HepG2 (cell line): ENCODE results near the gene FAM98A. TPM values are rescaled to one million over a fixed set of nuclear protein-coding genes. Genes with fewer than 3 reads are reported as not detected.

Source experiments
- ATAC-seq: fragments of 200-7000 bp; cut with Tn5 transposase; 3 replicates; pipeline ENCODE4 v1.9.1; 2020; ENCODE audit warnings: mild to moderate bottlenecking, moderate library complexity
- BruUV-seq: library from RNA; stranded (reverse); fragments of 400-500 nt; replicated peaks from 2 replicates; lab custom pipeline; 2021; lab: Mats Ljungman, UMichigan
- CTCF ChIA-PET: fragments of 300-600 bp; formaldehyde crosslinking; extraction: SDS; loops from one replicate; lab custom pipeline; 2021; ENCODE audit warnings: low total read pairs, inconsistent platforms, low intra/inter-chr PET ratio; lab: Yijun Ruan, JAX
- POLR2A ChIA-PET: fragments of 350-600 bp; sonication (Branson Sonifier 250); formaldehyde crosslinking; loops from one replicate; lab custom pipeline; 2020; ENCODE audit warnings: antibody characterized with exemption, inconsistent platforms; lab: Yijun Ruan, JAX
- DNase-seq: peaks from one replicate; pipeline ENCODE4 v3.0.0-alpha.2; 2015; ENCODE audit warnings: low spot score
- FAIRE-seq: peaks from 3 replicates; lab custom pipeline; 2011; peaks lifted over from hg19 to GRCh38; lab: Jason Lieb, UNC
- H2AFZ ChIP-seq: one replicate; pipeline ENCODE4 v1.6.1; 2011; ENCODE audit warnings: low read length, inconsistent platforms
- H3K27ac ChIP-seq: fragments of 300-600 bp; 3 replicates; pipeline ENCODE4 v1.8.0; 2011; ENCODE audit warnings: mixed run types, mild to moderate bottlenecking, mixed read lengths, low read length, inconsistent platforms; ENCODE audit not compliant: insufficient read depth; ENCODE audit errors: extremely low read length
- H3K27me3 ChIP-seq, 2 experiments: fragments of 200-600 bp in 1 of 2; 2 replicates in 1 of 2; 3 replicates in 1 of 2; pipeline versions ENCODE4 v1.6.0 to v1.8.0; 2011; ENCODE audit warnings: low read length in 2 of 2, mild to moderate bottlenecking in 2 of 2, moderate library complexity in 2 of 2, inconsistent platforms in 1 of 2; ENCODE audit not compliant: insufficient read depth in 2 of 2, control insufficient read depth in 1 of 2
- H3K36me3 ChIP-seq, 2 experiments: fragments of 200-600 bp in 1 of 2; replicated peaks in 1 of 2; 2 replicates in 1 of 2; 3 replicates in 1 of 2; pipeline versions ENCODE4 v1.5.1 to v1.8.0; 2011; ENCODE audit warnings: low read length in 2 of 2, inconsistent platforms in 1 of 2; ENCODE audit not compliant: insufficient read depth in 2 of 2, control insufficient read depth in 1 of 2
- H3K4me1 ChIP-seq: 2 replicates; pipeline ENCODE4 v1.5.1; 2012; ENCODE audit warnings: low read length, inconsistent platforms; ENCODE audit not compliant: insufficient read depth
- H3K4me2 ChIP-seq: 2 replicates; pipeline ENCODE4 v1.6.0; 2011; ENCODE audit warnings: low read depth, low read length, inconsistent platforms
- H3K4me3 ChIP-seq, 3 experiments: fragments of 200-600 bp in 1 of 3; sonication (generic), shearing (Covaris generic) in 1 of 3; replicated peaks in 1 of 3; 2 replicates each; pipeline ENCODE4 v1.5.1; 2011 to 2016; ENCODE audit warnings: low read length in 3 of 3, inconsistent platforms in 2 of 3, low read depth in 2 of 3, mild to moderate bottlenecking in 2 of 3, control low read depth in 1 of 3, mixed read lengths in 1 of 3; ENCODE audit not compliant: insufficient read depth in 1 of 3
- H3K79me2 ChIP-seq: one replicate; pipeline ENCODE4 v1.6.1; 2011; ENCODE audit warnings: low read length, inconsistent platforms; ENCODE audit not compliant: insufficient read depth
- H3K9ac ChIP-seq: 2 replicates; pipeline ENCODE4 v1.6.0; 2011; ENCODE audit warnings: mild to moderate bottlenecking, low read depth, low read length, inconsistent platforms; ENCODE audit not compliant: insufficient read depth
- H3K9me3 ChIP-seq: 2 replicates; pipeline ENCODE4 v1.5.1; 2012; ENCODE audit warnings: mild to moderate bottlenecking, low read length
- H4K20me1 ChIP-seq: 2 replicates; pipeline ENCODE4 v1.6.0; 2011; ENCODE audit warnings: inconsistent platforms, mild to moderate bottlenecking, low read length, moderate library complexity; ENCODE audit not compliant: insufficient read depth
- CEBPZ ChIP-seq: IDR thresholded peaks from 2 replicates; pipeline ENCODE4 v1.6.1; 2012; ENCODE audit warnings: low read length, improper control_type of control experiment
- CTCF ChIP-seq: sonication (generic); formaldehyde crosslinking; IDR thresholded peaks from 2 replicates; pipeline ENCODE4 v1.5.0; 2020; ENCODE audit warnings: mild to moderate bottlenecking, missing genetic modification reagents, moderate library complexity
- DNMT3B ChIP-seq: conservative IDR thresholded peaks from 2 replicates; pipeline ENCODE4 v1.6.1; 2016; ENCODE audit warnings: missing biosample characterization, control low read depth
- ELF3 ChIP-seq: IDR thresholded peaks from 2 replicates; pipeline ENCODE4 v1.6.1; 2016; ENCODE audit warnings: missing genetic modification reagents, missing compliant biosample characterization
- PREB ChIP-seq: sonication (generic); formaldehyde crosslinking; IDR thresholded peaks from 2 replicates; pipeline ENCODE4 v1.4.0; 2020; ENCODE audit warnings: missing genetic modification reagents
- STAG1 ChIP-seq: sonication (generic); formaldehyde crosslinking; IDR thresholded peaks from 2 replicates; pipeline ENCODE4 v1.4.0; 2020; ENCODE audit warnings: missing genetic modification reagents
- ZNF138 ChIP-seq: sonication (generic); formaldehyde crosslinking; IDR thresholded peaks from 2 replicates; pipeline ENCODE4 v1.5.0; 2020; ENCODE audit warnings: mild to moderate bottlenecking, low read depth, missing genetic modification reagents
- ZNF207 ChIP-seq: fragments of 450-650 bp; IDR thresholded peaks from 2 replicates; pipeline ENCODE4 v1.6.1; 2016; ENCODE audit warnings: antibody characterized with exemption, borderline replicate concordance
- ZNF280D ChIP-seq: sonication (generic); formaldehyde crosslinking; IDR thresholded peaks from 2 replicates; pipeline ENCODE4 v1.5.1; 2020; ENCODE audit warnings: mild to moderate bottlenecking, missing genetic modification reagents
- WGBS: methylation state at CpG from one replicate; pipeline ENCODE4 v1.1.6; 2017; ENCODE audit warnings: low lambda C conversion rate; 5-methylcytosine and 5-hydroxymethylcytosine counted together
- in situ Hi-C: cut with HindIII; loops from 2 replicates; pipeline ENCODE4 v1.10.0; 2017; ENCODE audit warnings: low pct_unique_long_range_greater_than_20kb; ENCODE audit not compliant: extremely low pct_ligation_motif_present
- intact Hi-C: fragments of 100-400 bp; cut with micrococcal nuclease; formaldehyde crosslinking; loops from one replicate; pipeline ENCODE4 v1.10.0; 2022; ENCODE audit not compliant: unreplicated experiment
- polyA plus RNA-seq, 8 experiments: library from polyadenylated mRNA; depleted of rRNA in 3 of 8; stranded (reverse) in 7 of 8; unstranded in 1 of 8; fragments of >200 nt; fragmentation: Illumina TruSeq in 4 of 8; extraction: Trizol in 4 of 8; gene quantifications; 2 replicates each; pipeline versions ENCODE4 v1.2.1 to v1.2.3, GENCODE V29; 2011 to 2016; ENCODE audit warnings: low read depth in 4 of 8, missing spikeins in 1 of 8, mixed read lengths in 1 of 8; ENCODE audit not compliant: insufficient read depth in 1 of 8
- total RNA-seq, 5 experiments: library from RNA; depleted of rRNA; stranded (reverse); fragments of >200 nt; fragmentation: Illumina TruSeq; extraction: Trizol; gene quantifications; 2 replicates each; pipeline ENCODE4 v1.2.3, GENCODE V29; 2016; ENCODE audit warnings: low read depth in 1 of 5

FAM98A gene
- total and polyA plus RNA-seq, 2 of the 13 experiments (the other 11 are each of a cell fraction or from before 2014, with no cell fraction given): 44.0 to 61.4 TPM

- no peak for TF ChIP-seq ZNF207
- TF ChIP-seq ELF3 (CRISPR knock-in tag): no peak
- TF ChIP-seq CTCF: peak; percentile 66
- TF ChIP-seq STAG1 (CRISPR knock-in tag): peak; percentile 79
- TF ChIP-seq, all 625 proteins: peak for 7
These were observed 15.7 kb downstream of the FAM98A start (continued) for GRCh38 chr2:33583194-33583938.

GRCh38 chr2:33581872-33582271 lies 17.2 kb downstream of the FAM98A start:
- ChIA-PET CTCF (no interaction called here), POLR2A (no interaction called here)
- no peak for ATAC-seq
- no peak for TF ChIP-seq PREB
- TF ChIP-seq DNMT3B: no peak
- no peak for TF ChIP-seq ZNF280D (CRISPR knock-in tag)
- no peak for TF ChIP-seq CEBPZ
- no peak for TF ChIP-seq CTCF
- TF ChIP-seq ZNF138: no peak

More at GRCh38 chr2:33581872-33582271, 17.2 kb downstream of the FAM98A start:
- Histone ChIP-seq H3K79me2 (no peaks in the 10 kb centered on the region), H4K20me1 (no peaks in the 10 kb centered on the region), H3K36me3 (peaks cover 10 to 33% of the 10 kb centered on the region in 2 experiments), H3K4me3 (no peak overlapping the region), H2AFZ (no peak overlapping the region), H3K9ac (no peak overlapping the region), H3K4me2 (no peak overlapping the region), H3K27ac (no peak overlapping the region), H3K4me1 (no peaks in the 10 kb centered on the region), H3K9me3 (no peaks in the 10 kb centered on the region), H3K27me3 (no peaks in the 10 kb centered on the region)
- WGBS: 96% methylated on average over 5 of the region's 5 CpGs
- DNase-seq (no peak), FAIRE-seq (no peak)
- in situ Hi-C loops: loop anchor here (5.0 to 25.0 kb wide), 3 partner anchors 105 to 820 kb away; partner anchors contain the start of gene RASGRP3
- no TSS peak for BruUV-seq
- intact Hi-C loops: loop anchor here (2.0 to 5.0 kb wide), 3 partner anchors 105 to 809 kb away; partner anchors contain the start of genes LTBP1 and RASGRP3
